ENCODE measurements around the gene XCL2. TPM values are rescaled to one million over a fixed set of nuclear protein-coding genes. Genes with fewer than 3 reads are reported as not detected.
"Not testable (repeated sequence)": the region's sequence is repeated elsewhere in the genome, so short reads cannot be mapped to it uniquely, and the experiment has no call there.

Gene XCL2
- total RNA-seq, 1 donor from 2014 or later: not detected

- Histone ChIP-seq H3K4me3 (no peak overlapping the region), H3K36me3 (no peaks in the 10 kb centered on the region), H3K27me3 (no peaks in the 10 kb centered on the region), H3K9me3 (no peaks in the 10 kb centered on the region), H3K4me1 (peaks cover 0 to 10% of the 10 kb centered on the region in 2 donors), H3K27ac (no peak overlapping the region)
- DNase-seq (ENCODE audit: low spot score in 2 of 2): no peak
- TF ChIP-seq CTCF (IDR thresholded peaks at IDR 0.05): no peak
- intact Hi-C loops (cut with DNase I): no loop called here
Measured at GRCh38 chr1:168585191-168585590, 41.4 kb upstream of the XCL2 start.

- H3K36me3 ChIP-seq: no peaks in the 10 kb centered on the region
- no peak overlapping the region for H3K27ac ChIP-seq
- no peak overlapping the region for H3K4me3 ChIP-seq
- no peak for DNase-seq (ENCODE audit: low spot score in 2 of 2)
- intact Hi-C loops (cut with DNase I): no loop called here
- peaks cover 0 to 10% of the 10 kb centered on the region in 2 donors for H3K4me1 ChIP-seq
- no peaks in the 10 kb centered on the region for H3K9me3 ChIP-seq
- no peak for TF ChIP-seq CTCF (IDR thresholded peaks at IDR 0.05)
- no peaks in the 10 kb centered on the region for H3K27me3 ChIP-seq
Measured at GRCh38 chr1:168583571-168583970, 39.8 kb upstream of the XCL2 start.

- Histone ChIP-seq H3K36me3 (no peaks in the 10 kb centered on the region), H3K9me3 (no peaks in the 10 kb centered on the region), H3K27ac (no peak overlapping the region), H3K4me3 (no peak overlapping the region), H3K27me3 (no peaks in the 10 kb centered on the region), H3K4me1 (peaks cover 0 to 10% of the 10 kb centered on the region in 2 donors)
- DNase-seq (ENCODE audit: low spot score in 2 of 2): no peak
- intact Hi-C loops (cut with DNase I): no loop called here
- no peak for TF ChIP-seq CTCF (IDR thresholded peaks at IDR 0.05)
Measured at GRCh38 chr1:168582688-168583336, 39.0 kb upstream of the XCL2 start.

GRCh38 chr1:168581817-168582572, 38.2 kb upstream of the XCL2 start:
- intact Hi-C loops (cut with DNase I): no loop called here
- no peaks in the 10 kb centered on the region for H3K9me3 ChIP-seq
- no peak for TF ChIP-seq CTCF (IDR thresholded peaks at IDR 0.05)
- H3K36me3 ChIP-seq: no peaks in the 10 kb centered on the region
- H3K27ac ChIP-seq: no peak overlapping the region
- H3K4me3 ChIP-seq: no peak overlapping the region
- peaks cover 0 to 10% of the 10 kb centered on the region in 2 donors for H3K4me1 ChIP-seq
- no peak for DNase-seq (ENCODE audit: low spot score in 2 of 2)
- no peaks in the 10 kb centered on the region for H3K27me3 ChIP-seq

- H3K9me3 ChIP-seq; H3K36me3 ChIP-seq; intact Hi-C loops (cut with DNase I); H3K27ac ChIP-seq; H3K4me3 ChIP-seq; H3K27me3 ChIP-seq; DNase-seq (ENCODE audit: low spot score in 2 of 2): not testable (repeated sequence)
- H3K4me1 ChIP-seq: peaks cover 0 to 10% of the 10 kb centered on the region in 2 donors
Measured at GRCh38 chr1:168580991-168581390, 37.2 kb upstream of the XCL2 start.

- H3K27ac ChIP-seq; H3K9me3 ChIP-seq; DNase-seq (ENCODE audit: low spot score in 2 of 2); H3K4me3 ChIP-seq; H3K36me3 ChIP-seq; intact Hi-C loops (cut with DNase I); H3K27me3 ChIP-seq: not testable (repeated sequence)
- peaks cover 0 to 10% of the 10 kb centered on the region in 2 donors for H3K4me1 ChIP-seq
Measured at GRCh38 chr1:168580290-168580689, 36.5 kb upstream of the XCL2 start.

GRCh38 chr1:168578531-168579185, 34.9 kb upstream of the XCL2 start:
- H3K27ac ChIP-seq; intact Hi-C loops (cut with DNase I): not testable (repeated sequence)

GRCh38 chr1:168576245-168576688, 32.5 kb upstream of the XCL2 start, which contains the start of gene XCL1:
TSS of gene XCL1 (plus strand) at chr1:168576605. CDS start at chr1:168576638, 33 bp downstream.
- DNase-seq (ENCODE audit: low spot score in 2 of 2); H3K27ac ChIP-seq; H3K9me3 ChIP-seq; H3K4me1 ChIP-seq; H3K27me3 ChIP-seq; intact Hi-C loops (cut with DNase I); H3K4me3 ChIP-seq; H3K36me3 ChIP-seq: not testable (repeated sequence)

More at GRCh38 chr1:168578531-168579185, 34.9 kb upstream of the XCL2 start:
- H3K27me3 ChIP-seq; H3K4me1 ChIP-seq; H3K36me3 ChIP-seq; H3K4me3 ChIP-seq; DNase-seq (ENCODE audit: low spot score in 2 of 2); H3K9me3 ChIP-seq: not testable (repeated sequence)
